Fibroblast of peridontal ligament (primary cell): Measurements from ENCODE around the gene CPSF3.
"Not testable (repeated sequence)": the region's sequence is repeated elsewhere in the genome, so short reads cannot be mapped to it uniquely, and the experiment has no call there.

Source experiments
- DNase-seq: peaks from one replicate; pipeline ENCODE4 v3.0.0-alpha.2; 2010; ENCODE audit errors: extremely low read depth

CPSF3 gene

GRCh38 chr2:9466147-9466683 is 42.8 kb downstream of the CPSF3 start:
- no peak for DNase-seq

- no peak for DNase-seq
Observed at GRCh38 chr2:9467687-9468086, 44.2 kb downstream of the CPSF3 start.

- no peak for DNase-seq
Observed at GRCh38 chr2:9471206-9471605, 47.8 kb downstream of the CPSF3 start.

GRCh38 chr2:9472511-9472910 is 49.1 kb downstream of the CPSF3 start:
- no peak for DNase-seq

- DNase-seq = no peak
Observed at GRCh38 chr2:9473308-9473984, 50.0 kb downstream of the CPSF3 start.

GRCh38 chr2:9473985-9474360 is 50.5 kb downstream of the CPSF3 start:
- peak; percentile 23 for DNase-seq

- DNase-seq = peak; percentile 24
Observed at GRCh38 chr2:9474361-9475057, 51.1 kb downstream of the CPSF3 start, which contains the start of gene IAH1. TSS of gene IAH1 (plus strand) at chr2:9474551. CDS start at chr2:9474567, 16 bp downstream.

GRCh38 chr2:9477914-9478313 is 54.5 kb downstream of the CPSF3 start:
- no peak for DNase-seq

- no peak for DNase-seq
Observed at GRCh38 chr2:9478526-9478925, 55.1 kb downstream of the CPSF3 start.

- DNase-seq = no peak
Observed at GRCh38 chr2:9480157-9480556, 56.7 kb downstream of the CPSF3 start.

GRCh38 chr2:9483107-9483506 is 59.7 kb downstream of the CPSF3 start:
- DNase-seq = no peak

GRCh38 chr2:9484533-9484932 is 61.1 kb downstream of the CPSF3 start:
- DNase-seq = peak; percentile 58

- peak; percentile 38 for DNase-seq
Observed at GRCh38 chr2:9488583-9489547, 65.4 kb downstream of the CPSF3 start.

GRCh38 chr2:9490789-9491188 is 67.3 kb downstream of the CPSF3 start:
- DNase-seq = no peak

GRCh38 chr2:9492927-9493326 is 69.5 kb downstream of the CPSF3 start:
- DNase-seq = no peak

- no peak for DNase-seq
Observed at GRCh38 chr2:9493478-9493877, 70.0 kb downstream of the CPSF3 start.

- no peak for DNase-seq
Observed at GRCh38 chr2:9494081-9494480, 70.6 kb downstream of the CPSF3 start.

- DNase-seq = no peak
Observed at GRCh38 chr2:9497017-9497416, 73.6 kb downstream of the CPSF3 start.

- peak; percentile 45 for DNase-seq
Observed at GRCh38 chr2:9498210-9498609, 74.8 kb downstream of the CPSF3 start.

GRCh38 chr2:9508931-9509330 is 85.5 kb downstream of the CPSF3 start:
- DNase-seq = no peak

- not testable (repeated sequence) for DNase-seq
Observed at GRCh38 chr2:9513946-9514345, 90.5 kb downstream of the CPSF3 start.
